Measurements from ENCODE around the gene RBMS3.
"Not testable (repeated sequence)": the region's sequence is repeated elsewhere in the genome, so short reads cannot be mapped to it uniquely, and the experiment has no call there.

Gene RBMS3

DNA sequence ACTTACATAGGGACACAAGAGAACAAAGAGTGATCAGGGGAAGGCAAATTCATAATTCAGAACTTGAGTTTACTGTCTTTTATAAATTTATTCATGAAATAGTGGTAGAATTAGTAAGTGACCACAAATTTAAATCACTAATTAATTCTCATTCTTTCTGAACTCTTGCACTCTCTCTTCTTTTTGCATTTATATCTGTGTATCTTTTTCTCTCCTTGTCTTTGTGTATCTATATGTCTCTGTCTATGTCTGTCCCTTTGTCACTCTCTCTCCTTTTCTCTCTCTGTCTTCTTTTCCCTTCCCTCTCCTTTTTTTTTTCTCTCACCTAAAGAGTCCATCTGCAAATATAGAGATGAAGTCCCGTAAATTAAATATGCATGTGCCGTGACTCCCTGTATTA lies 31.5 kb downstream of the RBMS3 start:
- no peak for DNase-seq (ENCODE audit: low spot score)

DNA sequence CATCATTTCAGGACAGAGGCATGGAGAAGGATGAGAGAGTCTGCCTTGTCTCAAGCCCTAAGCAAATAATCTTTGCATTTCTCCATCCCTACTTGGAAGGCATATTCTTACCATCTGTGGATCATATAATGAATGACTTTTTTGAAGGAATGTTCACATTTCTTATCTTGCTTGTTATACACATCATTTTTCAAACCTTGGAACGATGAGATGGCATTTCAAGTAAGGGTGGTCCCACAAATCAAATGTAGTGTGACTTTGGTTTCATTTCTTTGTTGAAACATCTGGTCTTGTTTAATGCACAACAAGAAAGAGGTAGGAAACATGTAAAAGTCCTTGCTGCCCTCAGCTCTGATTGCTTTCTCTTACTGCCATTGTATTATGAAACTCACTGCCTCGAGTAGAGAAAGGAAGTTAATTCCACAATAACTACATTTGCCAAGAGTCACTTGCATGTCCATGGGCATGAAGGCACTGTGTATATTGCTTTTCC lies 32.1 kb downstream of the RBMS3 start:
- no peak for DNase-seq (ENCODE audit: low spot score)

DNA sequence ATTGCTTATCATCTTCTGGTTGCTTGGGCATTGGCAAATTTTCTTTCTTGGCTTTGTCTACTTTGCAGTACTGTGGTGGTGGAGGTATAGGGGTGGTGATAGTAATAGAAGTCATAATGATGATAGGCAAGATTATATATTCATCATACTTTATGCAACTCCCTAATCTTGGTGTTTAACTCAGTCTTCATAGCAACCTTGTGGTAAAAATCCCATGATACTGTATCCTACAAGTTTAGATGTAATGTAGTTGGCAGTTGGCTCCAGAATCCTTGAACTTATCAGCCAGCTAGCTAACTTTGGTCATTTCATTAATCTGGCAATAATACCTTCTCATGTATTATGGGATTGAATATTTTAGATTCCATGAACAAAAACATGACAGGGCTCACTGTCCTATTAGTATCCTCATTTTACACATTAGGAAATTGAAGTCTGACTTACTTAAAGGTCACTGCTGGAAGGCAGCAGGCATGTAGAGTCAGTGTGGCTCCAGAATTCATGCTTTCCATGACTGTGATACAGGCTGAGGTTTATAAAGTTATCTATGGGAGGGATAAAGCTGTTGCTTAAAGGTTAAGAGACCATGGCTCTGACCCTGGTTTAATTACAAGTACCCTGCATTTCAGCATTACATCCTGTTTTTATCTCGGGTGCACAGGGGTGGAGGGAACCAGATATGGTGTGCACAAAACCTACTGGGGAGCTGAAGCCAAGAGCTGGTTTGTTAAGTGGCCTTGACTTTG lies 33.3 kb downstream of the RBMS3 start:
- no peak for DNase-seq (ENCODE audit: low spot score)

DNA sequence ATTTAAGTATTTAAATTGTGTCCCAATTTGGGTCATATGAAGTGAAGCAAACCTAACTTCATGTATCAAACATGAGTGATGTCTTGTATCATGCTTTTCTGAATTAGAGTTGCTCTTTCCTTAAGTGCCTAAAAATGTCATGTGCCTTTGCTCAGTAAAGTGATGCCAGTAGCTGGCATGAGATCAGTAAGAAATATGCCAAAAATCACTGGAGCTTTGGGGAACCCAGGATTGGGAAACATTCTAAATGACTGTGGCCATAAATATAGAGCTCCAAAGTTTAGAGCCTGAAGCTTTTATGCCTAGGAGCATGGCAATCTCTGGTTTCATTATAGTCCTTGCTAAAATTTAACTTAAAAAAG lies 33.8 kb downstream of the RBMS3 start:
- no peak for DNase-seq (ENCODE audit: low spot score)

DNA sequence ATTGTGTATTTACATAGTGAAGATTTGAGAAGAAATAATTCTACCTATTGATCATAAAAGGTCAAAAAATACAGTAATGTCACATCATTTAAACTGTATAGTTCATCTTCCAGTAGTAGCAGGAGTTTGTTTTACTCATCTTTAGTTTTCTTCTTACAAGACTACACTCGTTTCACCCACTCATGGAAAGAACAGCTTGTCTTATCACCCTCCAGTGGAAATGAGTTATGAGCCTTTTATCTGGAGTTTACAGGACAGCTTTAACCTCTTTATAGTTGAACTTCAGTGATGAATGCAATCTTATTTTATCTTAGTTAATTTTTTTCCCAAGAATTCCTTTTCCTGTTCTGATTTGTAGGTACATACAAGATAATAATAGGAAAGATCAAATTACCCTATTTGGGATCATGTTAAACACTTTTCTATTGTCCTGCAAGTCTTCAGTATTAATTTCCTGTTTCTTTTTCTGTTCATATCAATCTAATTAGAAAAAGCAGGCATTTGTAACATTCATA lies 36.8 kb downstream of the RBMS3 start:
- no peak for DNase-seq (ENCODE audit: low spot score)

DNA sequence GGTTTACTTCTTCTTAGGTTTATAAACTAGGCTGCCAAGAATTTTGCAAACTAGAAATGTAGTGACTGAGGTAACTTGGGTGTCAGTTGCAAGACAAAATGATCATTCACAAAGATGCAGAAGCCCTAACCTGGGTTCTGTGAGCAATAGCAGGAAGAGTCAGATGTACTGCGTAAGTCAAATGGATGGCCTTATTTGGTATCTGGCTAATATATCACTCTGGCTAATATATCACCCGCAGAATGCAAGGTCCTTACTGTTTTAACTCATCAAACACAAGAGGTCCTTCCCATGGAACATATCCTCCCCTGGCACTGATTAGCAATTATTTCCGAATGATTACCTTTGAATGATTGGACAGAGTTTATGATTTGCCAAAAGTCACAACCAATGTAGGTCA lies 37.4 kb downstream of the RBMS3 start:
- no peak for DNase-seq (ENCODE audit: low spot score)

DNA sequence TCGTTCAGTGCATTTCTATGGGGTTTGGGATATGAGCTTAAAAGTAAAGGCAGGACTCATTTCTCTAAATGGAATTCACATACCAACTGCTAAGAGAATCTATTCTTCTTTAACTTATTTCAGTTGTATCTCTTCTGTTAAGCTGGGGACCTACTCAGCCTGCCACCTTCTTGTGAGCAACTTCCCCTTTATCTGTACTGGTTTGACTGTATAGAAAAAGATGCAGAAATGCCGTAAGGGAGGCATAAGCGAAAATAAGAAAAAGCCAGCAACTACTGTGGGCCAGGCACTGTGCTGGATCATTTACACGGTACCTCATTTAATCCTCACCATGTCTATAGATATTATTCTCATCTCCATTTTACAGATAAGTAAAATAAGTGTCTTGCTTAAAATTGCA lies 38.4 kb downstream of the RBMS3 start:
- no peak for DNase-seq (ENCODE audit: low spot score)

DNA sequence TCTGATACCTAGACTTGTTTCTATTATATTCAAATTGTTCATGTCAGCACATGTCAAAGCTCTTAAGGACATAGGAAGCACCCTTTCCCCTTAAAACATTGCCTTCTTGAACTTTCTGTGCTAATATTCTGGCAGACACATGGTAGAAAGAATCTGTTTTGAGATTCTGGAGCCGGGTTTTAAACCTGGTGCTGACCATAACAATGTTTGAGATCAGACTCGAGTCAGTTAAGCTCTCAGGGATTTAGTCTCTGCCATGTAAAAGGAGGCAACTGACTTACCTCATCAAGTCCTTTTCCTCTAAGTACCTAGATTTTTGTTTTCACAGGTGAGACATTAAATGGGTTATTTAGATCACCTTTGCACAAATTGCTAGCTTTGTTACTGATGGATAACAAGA lies 38.9 kb downstream of the RBMS3 start:
- no peak for DNase-seq (ENCODE audit: low spot score)

DNA sequence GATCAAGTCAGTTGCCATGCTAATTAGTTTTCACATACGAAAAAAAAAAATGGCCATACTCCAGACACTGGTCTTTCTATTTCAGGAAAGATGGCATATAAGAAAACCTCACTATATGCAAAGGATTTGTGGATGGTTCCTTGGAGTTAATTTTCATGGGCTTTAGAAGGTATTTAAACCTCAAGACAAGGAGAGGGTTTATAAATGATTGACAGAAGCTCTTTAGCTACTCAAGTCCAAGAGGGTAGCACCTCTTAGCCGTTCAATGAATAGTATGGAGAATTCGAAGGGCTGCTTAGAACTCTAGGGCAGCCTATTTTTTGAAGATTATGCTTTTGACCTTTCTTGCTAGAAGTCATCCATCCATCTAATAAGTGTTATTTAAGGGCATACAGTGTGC lies 41.7 kb downstream of the RBMS3 start:
- no peak for DNase-seq (ENCODE audit: low spot score)

DNA sequence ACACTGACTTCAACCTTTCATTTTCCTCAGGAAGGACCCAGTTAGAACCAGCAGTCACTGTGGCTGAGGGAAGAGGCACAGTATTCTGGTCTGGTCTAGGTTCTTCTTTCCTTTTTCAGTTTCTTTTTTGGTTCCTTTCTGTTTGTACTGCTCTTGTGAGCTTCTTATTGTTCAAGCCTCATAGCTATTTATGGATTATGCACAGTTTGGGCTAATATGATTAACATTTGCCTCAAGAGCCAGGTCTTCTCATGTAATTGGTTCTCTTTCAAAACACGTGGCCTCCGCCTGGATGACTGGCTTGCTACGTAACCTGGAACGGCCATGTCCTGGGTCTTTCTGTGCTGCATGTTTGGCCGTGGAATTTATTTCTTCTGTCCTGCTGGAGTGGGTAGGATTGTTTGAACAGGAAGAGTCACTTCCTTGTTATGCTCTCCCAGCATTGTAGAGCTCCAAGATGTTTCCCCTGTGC lies 43.3 kb downstream of the RBMS3 start:
- no peak for DNase-seq (ENCODE audit: low spot score)

DNA sequence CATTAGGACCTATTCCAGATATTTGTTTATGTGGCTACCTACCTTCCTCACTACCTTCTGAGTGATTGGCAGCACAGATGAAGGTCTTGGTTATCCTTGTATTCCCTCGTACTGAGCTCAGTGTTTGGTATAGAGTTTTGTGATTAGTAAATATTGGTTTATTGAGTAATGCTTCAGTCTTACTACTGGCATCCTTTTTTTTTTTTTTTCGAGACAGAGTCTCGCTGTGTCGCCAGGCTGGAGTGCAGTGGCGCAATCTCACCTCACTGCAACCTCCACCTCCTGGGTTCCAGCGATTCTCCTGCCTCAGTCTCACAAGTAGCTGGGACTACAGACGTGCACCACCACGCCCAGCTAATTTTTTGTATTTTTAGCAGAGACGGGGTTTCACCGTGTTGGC lies 45.7 kb downstream of the RBMS3 start:
- DNase-seq (ENCODE audit: low spot score): not testable (repeated sequence)

DNA sequence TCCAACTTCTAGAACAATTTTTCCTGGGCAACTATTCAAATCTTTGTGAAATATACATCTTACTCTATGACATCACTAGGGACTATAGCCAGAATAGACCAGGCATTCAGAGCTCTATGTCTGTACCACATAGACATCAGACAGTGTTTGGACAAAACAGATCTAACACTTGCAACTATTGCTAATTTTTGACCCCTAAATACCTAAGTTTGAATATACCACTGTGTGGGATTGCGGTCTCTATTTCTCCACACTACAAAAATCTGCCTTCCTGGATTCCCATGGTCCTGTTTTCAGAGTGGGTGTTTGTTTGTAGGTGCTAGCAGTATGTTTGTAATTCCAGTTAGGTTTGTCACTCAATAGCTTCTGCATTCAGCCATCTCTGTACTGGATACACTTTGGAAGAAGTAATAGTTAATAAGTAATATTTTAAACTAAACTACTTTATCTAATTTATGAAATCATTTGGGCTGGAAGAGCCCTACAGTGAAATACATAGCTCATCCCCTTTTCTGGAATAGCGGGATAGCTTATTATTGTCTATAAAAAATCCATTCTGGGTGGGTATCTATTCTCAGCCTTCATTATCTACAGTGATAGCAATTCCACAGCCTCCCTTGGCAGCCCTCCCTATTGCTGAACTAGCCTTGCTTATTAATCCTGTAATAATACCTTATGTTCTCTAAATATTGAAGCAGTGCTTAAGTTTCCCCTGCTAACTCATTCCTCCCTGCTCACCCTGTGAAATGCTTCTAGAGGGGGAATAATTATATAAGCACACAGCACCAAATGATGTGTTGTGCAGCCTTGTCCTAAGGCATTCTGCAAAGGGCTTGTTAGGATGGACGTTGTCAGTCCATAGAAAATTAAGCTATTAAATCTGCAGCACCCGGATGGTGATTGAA lies 49.4 kb downstream of the RBMS3 start:
- no peak for DNase-seq (ENCODE audit: low spot score)

DNA sequence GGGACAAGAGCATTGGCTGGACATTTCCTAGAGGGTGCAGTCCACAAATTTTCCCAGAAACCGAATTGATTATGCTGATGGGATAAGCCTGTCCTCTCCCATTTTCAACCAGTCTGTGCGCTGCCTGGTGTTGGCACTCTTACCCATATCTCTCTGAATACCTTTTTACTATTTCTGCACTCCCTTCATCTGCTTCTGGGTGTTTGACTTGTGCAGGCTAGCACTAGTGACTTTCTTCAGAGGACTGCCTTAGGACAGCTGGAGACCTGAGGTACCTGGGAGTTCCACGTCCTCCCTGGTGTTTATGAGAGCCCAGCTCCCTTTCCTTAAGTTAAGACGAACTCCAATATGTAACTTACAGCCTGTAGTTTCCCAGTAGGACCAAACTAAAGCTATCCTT lies 50.2 kb downstream of the RBMS3 start:
- DNase-seq (ENCODE audit: low spot score): no peak

DNA sequence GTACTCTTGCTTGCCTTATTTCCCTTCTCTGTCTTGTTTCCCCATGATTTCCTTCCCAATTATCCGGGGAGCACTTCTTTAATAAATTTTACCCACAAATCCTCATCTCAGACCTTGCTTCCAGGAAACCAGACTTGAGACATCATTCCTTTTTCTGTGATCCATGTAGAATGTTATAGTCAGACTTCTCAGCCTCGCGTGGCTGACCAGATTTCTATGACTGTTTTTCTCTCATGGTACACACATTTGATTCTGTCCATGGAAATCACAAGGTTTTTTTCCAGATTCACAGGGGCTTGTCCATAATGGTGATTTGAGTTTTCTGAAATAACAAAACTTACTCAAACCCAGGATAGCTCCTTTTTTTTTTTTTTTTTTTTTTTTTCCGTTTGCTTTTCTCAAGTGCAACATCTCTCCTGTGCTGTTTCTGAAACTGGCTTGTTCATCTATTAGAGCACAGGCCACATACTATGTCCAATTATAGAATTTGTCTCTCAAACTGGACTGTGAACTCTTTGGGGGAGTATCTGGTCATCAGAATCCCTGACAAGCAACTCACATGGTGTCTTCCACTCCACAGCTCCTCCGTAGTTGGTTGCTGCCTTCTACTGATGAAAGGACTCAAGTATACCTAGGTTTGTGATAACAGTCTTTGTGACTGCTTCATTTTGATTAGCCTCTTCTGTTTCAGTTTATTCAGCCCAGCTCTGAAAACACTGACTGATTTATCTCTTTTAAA lies 50.8 kb downstream of the RBMS3 start:
- no peak for DNase-seq (ENCODE audit: low spot score)

DNA sequence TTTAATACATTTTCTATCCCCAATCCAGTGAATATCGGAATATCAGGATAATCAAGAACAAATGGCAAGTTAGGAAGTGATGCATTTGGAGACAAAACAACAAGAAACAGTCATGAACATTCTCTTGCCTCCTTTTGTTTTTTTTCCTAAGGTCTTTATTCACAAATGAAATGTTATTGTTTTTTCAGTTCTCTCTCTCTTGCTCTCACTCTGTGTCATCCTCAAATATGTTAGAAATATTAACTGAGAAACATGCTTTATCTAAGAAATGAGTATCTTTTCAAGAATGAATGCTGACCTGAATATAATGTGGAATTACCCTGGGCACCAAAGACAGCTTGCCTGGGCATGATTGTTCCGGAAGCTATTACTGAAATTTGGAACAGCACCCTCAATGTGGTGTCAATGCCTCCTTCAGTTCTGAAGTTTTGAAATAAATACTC lies 51.3 kb downstream of the RBMS3 start:
- DNase-seq (ENCODE audit: low spot score): no peak

DNA sequence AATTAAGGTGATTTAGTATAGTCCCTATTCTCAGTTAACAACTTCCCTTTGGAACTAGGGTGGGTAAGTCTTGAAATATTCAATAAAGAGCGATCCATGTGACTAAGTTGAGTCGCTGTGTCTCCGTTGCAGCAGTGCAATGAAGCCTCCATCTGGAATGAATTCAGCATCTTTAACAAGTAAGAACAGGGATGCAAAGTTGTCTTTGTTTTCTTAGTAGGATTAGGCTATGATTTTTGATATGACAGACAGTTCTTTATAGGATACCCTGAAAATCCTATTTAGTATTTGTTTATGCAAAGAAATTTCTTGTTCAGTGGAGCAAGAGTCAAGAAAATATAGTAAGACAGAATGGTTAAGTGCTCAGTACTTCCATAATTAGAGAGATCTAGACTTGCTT lies 52.7 kb downstream of the RBMS3 start:
- DNase-seq (ENCODE audit: low spot score): no peak

DNA sequence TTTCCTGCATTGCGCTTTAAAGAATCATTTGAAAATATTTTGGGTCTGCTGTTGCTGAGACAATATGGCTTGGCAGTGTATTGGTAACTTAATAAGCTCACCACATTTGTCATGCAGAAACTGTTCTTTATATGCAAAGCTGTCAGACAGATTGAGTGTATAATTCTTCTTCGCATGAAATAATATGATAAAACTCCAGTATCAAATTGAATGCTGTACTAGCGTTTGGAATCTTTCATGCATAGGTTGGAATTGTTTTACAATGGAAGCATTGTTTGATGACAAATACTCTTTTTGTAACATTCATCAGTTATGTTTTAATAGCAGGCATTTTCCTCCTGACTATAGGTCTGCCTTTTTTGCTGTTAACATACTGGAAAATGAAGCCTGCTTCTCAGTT lies 53.8 kb downstream of the RBMS3 start:
- DNase-seq (ENCODE audit: low spot score): no peak

DNA sequence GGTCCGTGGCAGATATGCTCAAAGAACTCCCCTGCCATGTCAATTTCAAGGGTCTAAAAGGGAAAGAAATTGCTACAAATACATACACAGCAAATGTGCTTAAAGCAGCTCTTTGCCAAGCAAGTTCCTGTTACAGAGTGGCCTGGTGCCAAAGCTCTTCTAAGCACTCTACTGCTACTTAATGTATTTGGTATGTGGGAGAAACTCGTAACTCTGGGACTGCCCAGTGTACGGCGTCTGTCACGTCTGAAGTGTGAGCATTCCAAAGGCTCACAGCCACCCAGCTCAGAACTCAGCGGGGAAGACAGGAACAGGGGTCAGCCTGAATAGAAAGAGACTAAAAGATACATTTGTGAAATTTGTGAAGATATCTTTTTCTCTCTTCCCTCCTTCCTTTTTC lies 54.6 kb downstream of the RBMS3 start:
- peak; percentile 30 for DNase-seq (ENCODE audit: low spot score)

DNA sequence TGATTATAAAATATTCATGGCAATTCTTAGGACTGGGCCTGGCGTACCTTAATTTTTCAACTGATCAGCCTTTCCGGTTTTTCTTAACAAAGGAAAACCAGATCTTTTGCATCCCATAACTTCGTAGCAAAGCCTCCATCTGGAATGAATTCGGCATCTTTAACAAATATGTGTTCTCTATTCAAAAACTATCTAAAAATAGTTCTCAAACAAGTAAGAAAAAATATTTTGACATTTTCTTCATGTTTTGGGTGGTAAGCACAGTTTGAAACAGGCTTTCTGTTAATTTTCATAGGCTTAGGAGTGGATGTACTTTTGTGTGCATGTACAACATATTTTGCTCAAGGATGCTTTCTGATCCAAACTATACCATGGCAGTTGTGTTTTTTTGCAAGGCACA lies 55.1 kb downstream of the RBMS3 start:
- no peak for DNase-seq (ENCODE audit: low spot score)

DNA sequence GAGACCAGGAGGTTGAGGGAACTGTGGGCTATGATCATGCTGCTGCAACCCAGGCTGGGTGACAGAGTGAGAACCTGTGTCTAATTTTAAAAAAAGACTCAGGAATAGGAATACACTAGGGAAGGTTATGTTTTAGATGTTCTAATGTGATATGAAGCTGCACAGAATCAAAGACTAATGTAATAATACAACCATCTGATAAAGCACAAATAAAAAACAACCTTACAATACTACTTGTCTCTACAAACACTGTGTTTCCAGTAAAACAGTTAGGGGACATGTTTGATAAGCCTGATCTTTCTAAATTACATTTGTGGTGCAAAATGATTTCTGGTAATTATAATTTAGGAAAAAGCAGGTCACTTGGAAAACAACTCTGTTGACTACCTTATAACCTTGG lies 56.7 kb downstream of the RBMS3 start:
- DNase-seq (ENCODE audit: low spot score): no peak

DNA sequence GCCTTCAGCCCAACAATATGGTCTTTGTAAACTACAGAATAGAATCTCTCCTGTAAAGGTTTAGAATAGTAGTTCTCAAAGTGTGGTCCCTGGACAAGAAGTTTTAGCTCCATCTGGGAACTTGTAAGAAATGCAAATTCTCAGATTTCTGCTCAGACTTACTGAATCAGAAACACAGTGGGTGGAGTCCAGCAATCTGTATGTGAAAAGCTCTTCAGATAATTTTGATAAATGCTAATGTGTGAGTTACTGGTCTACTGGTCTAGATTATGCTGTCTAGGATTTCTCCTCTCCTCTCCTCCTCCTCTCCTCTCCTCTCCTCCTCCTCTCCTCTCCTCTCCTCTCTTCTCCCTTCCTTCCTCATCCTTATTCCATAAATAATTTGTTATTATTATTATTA lies 57.5 kb downstream of the RBMS3 start:
- DNase-seq (ENCODE audit: low spot score): no peak

All from putamen (tissue), 1 donor.